Measurements from ENCODE around the gene SPCS2. TPM values are rescaled to one million over a fixed set of nuclear protein-coding genes. Genes with fewer than 3 reads are reported as not detected.

The SPCS2 gene
- polyA plus RNA-seq, 1 donor from 2014 or later = 84.7 TPM

- H3K27ac ChIP-seq (ENCODE audit: low read length) = no peak overlapping the region
Measured at GRCh38 chr11:75024068-75024449, 75.0 kb downstream of the SPCS2 start.

GRCh38 chr11:75024764-75025211, 75.7 kb downstream of the SPCS2 start:
- no peak for TF ChIP-seq MXI1 (conservative IDR thresholded peaks at IDR 0.05; ENCODE audit: poor library complexity, severe bottlenecking)
- no peak for TF ChIP-seq EZH2 (IDR thresholded peaks at IDR 0.05; ENCODE audit: borderline replicate concordance, insufficient read depth, low read length, poor library complexity, severe bottlenecking)
- no peak for TF ChIP-seq TAF1 (IDR thresholded peaks at IDR 0.05; ENCODE audit: low read depth)
- TF ChIP-seq RAD21 (conservative IDR thresholded peaks at IDR 0.05) = no peak
- TF ChIP-seq REST (IDR thresholded peaks at IDR 0.05; ENCODE audit: borderline replicate concordance) = no peak
- no peak for TF ChIP-seq SMC3 (conservative IDR thresholded peaks at IDR 0.05; ENCODE audit: poor library complexity)
- no peak for TF ChIP-seq POLR2AphosphoS5 (IDR thresholded peaks at IDR 0.05)
- no peak for TF ChIP-seq CTCF (IDR thresholded peaks at IDR 0.05; ENCODE audit: poor library complexity, severe bottlenecking)
- TF ChIP-seq EP300 (conservative IDR thresholded peaks at IDR 0.05; ENCODE audit: poor library complexity, severe bottlenecking) = no peak
- no peak overlapping the region for H3K4me2 ChIP-seq (ENCODE audit: low read length)
- H3K9me3 ChIP-seq (ENCODE audit: low read length) = no peaks in the 10 kb centered on the region
- H3K9ac ChIP-seq (ENCODE audit: low read length) = no peak overlapping the region
- H3K27ac ChIP-seq (ENCODE audit: low read length) = no peak overlapping the region
- no peaks in the 10 kb centered on the region for H3K9me2 ChIP-seq (ENCODE audit: insufficient read depth, low read length)
- H3K4me3 ChIP-seq (ENCODE audit: low read length) = no peak overlapping the region
- no peak overlapping the region for H2AFZ ChIP-seq (ENCODE audit: low read depth, low read length)
- no peaks in the 10 kb centered on the region for H3K79me2 ChIP-seq (replicated peaks; ENCODE audit: insufficient read depth, low read length)
- H4K20me1 ChIP-seq (ENCODE audit: insufficient read depth) = no peaks in the 10 kb centered on the region
- no peaks in the 10 kb centered on the region for H3K27me3 ChIP-seq (ENCODE audit: insufficient read depth, low read depth, low read length)
- H3K36me3 ChIP-seq (ENCODE audit: insufficient read depth, low read length) = no peaks in the 10 kb centered on the region
- no peaks in the 10 kb centered on the region for H3F3A ChIP-seq (ENCODE audit: insufficient read depth, low read length, poor library complexity, severe bottlenecking)

More at GRCh38 chr11:75024068-75024449, 75.0 kb downstream of the SPCS2 start:
- Histone ChIP-seq H3K27me3 (ENCODE audit: insufficient read depth, low read depth, low read length) (no peaks in the 10 kb centered on the region), H4K20me1 (ENCODE audit: insufficient read depth) (no peaks in the 10 kb centered on the region), H3K9ac (ENCODE audit: low read length) (no peak overlapping the region), H3K36me3 (ENCODE audit: insufficient read depth, low read length) (no peaks in the 10 kb centered on the region), H3F3A (ENCODE audit: insufficient read depth, low read length, poor library complexity, severe bottlenecking) (no peaks in the 10 kb centered on the region), H2AFZ (ENCODE audit: low read depth, low read length) (no peak overlapping the region), H3K9me3 (ENCODE audit: low read length) (no peaks in the 10 kb centered on the region), H3K4me2 (ENCODE audit: low read length) (no peak overlapping the region), H3K4me3 (ENCODE audit: low read length) (no peak overlapping the region), H3K9me2 (ENCODE audit: insufficient read depth, low read length) (no peaks in the 10 kb centered on the region), H3K79me2 (replicated peaks; ENCODE audit: insufficient read depth, low read length) (no peaks in the 10 kb centered on the region)
- TF ChIP-seq RAD21 (conservative IDR thresholded peaks at IDR 0.05) (no peak), POLR2AphosphoS5 (IDR thresholded peaks at IDR 0.05) (no peak), EP300 (conservative IDR thresholded peaks at IDR 0.05; ENCODE audit: poor library complexity, severe bottlenecking) (no peak), MXI1 (conservative IDR thresholded peaks at IDR 0.05; ENCODE audit: poor library complexity, severe bottlenecking) (no peak), TAF1 (IDR thresholded peaks at IDR 0.05; ENCODE audit: low read depth) (no peak), REST (IDR thresholded peaks at IDR 0.05; ENCODE audit: borderline replicate concordance) (no peak)

Measured in neural cell (in vitro differentiated cells).